HEK293 (cell line): ENCODE data around the gene RBM4.

ENCODE experiments used
- CTCF ChIA-PET: fragments of 350-600 bp; formaldehyde crosslinking; extraction: SDS; loops from one replicate; lab custom pipeline; 2021; ENCODE audit warnings: antibody characterized with exemption; lab: Yijun Ruan, JAX
- POLR2A ChIA-PET: fragments of 300-600 bp; formaldehyde crosslinking; extraction: SDS; loops from one replicate; lab custom pipeline; 2020; ENCODE audit warnings: antibody characterized with exemption, inconsistent platforms; lab: Yijun Ruan, JAX
- H3K27ac ChIP-seq: fragments of 200-500 bp; sonication (Bioruptor generic); 2 replicates; pipeline ENCODE4 v1.5.1; 2014; ENCODE audit warnings: low read depth, low read length, control low read depth, inconsistent platforms; ENCODE audit errors: extremely low read depth
- H3K36me3 ChIP-seq, 2 experiments: fragments of 200-500 bp in 1 of 2; sonication (Bioruptor generic) in 1 of 2; 1 replicate in 1 of 2; 2 replicates in 1 of 2; pipeline ENCODE4 v1.5.1; 2014 to 2017; ENCODE audit warnings: inconsistent platforms in 2 of 2, low read length in 2 of 2; ENCODE audit not compliant: control insufficient read depth in 2 of 2, insufficient read depth in 1 of 2
- H3K4me1 ChIP-seq: fragments of 200-500 bp; sonication (Bioruptor generic); 2 replicates; pipeline ENCODE4 v1.5.1; 2014; ENCODE audit warnings: mild to moderate bottlenecking, low read length, inconsistent platforms; ENCODE audit not compliant: control insufficient read depth, insufficient read depth
- H3K4me3 ChIP-seq: 2 replicates; pipeline ENCODE4 v1.5.1; 2011; ENCODE audit warnings: low read depth, mild to moderate bottlenecking, control low read depth, low read length, moderate library complexity
- H3K9me3 ChIP-seq: fragments of 200-500 bp; sonication (Bioruptor generic); 2 replicates; pipeline ENCODE4 v1.5.1; 2014; ENCODE audit warnings: low read depth, low read length, inconsistent platforms; ENCODE audit not compliant: control insufficient read depth, insufficient read depth
- RBAK ChIP-seq: fragments of 450-650 bp; formaldehyde crosslinking; IDR thresholded peaks from 2 replicates; pipeline ENCODE4 v1.5.1; 2016; ENCODE audit warnings: missing biosample characterization, missing genetic modification characterization
- ZNF202 ChIP-seq: fragments of 450-650 bp; formaldehyde crosslinking; IDR thresholded peaks from 2 replicates; pipeline ENCODE4 v1.5.1; 2016; ENCODE audit warnings: missing biosample characterization, missing genetic modification characterization, borderline replicate concordance
- ZNF214 ChIP-seq: fragments of 450-650 bp; formaldehyde crosslinking; IDR thresholded peaks from 2 replicates; pipeline ENCODE4 v1.5.1; 2017; ENCODE audit warnings: missing biosample characterization, mild to moderate bottlenecking, missing genetic modification characterization, borderline replicate concordance
- ZNF335 ChIP-seq: fragments of 450-650 bp; formaldehyde crosslinking; conservative IDR thresholded peaks from 2 replicates; pipeline ENCODE4 v1.5.1; 2016; ENCODE audit warnings: missing biosample characterization, missing genetic modification characterization
- ZNF529 ChIP-seq: fragments of 450-650 bp; formaldehyde crosslinking; IDR thresholded peaks from 2 replicates; pipeline ENCODE4 v1.5.1; 2017; ENCODE audit warnings: missing genetic modification characterization, missing biosample characterization; ENCODE audit not compliant: insufficient replicate concordance
- ZNF544 ChIP-seq: fragments of 450-650 bp; formaldehyde crosslinking; IDR thresholded peaks from 2 replicates; pipeline ENCODE4 v1.5.0; 2017; ENCODE audit warnings: missing biosample characterization, missing genetic modification characterization
- ZNF555 ChIP-seq: fragments of 450-650 bp; formaldehyde crosslinking; conservative IDR thresholded peaks from 2 replicates; pipeline ENCODE4 v1.5.1; 2017; ENCODE audit warnings: missing biosample characterization, mild to moderate bottlenecking, missing genetic modification characterization, inconsistent platforms
- ZNF558 ChIP-seq: fragments of 450-650 bp; formaldehyde crosslinking; IDR thresholded peaks from 2 replicates; pipeline ENCODE4 v1.5.1; 2016; ENCODE audit warnings: missing biosample characterization, missing genetic modification characterization
- ZNF610 ChIP-seq: fragments of 450-650 bp; formaldehyde crosslinking; IDR thresholded peaks from 2 replicates; pipeline ENCODE4 v1.5.1; 2016; ENCODE audit warnings: missing biosample characterization, missing genetic modification characterization, borderline replicate concordance
- ZNF785 ChIP-seq: fragments of 450-650 bp; formaldehyde crosslinking; IDR thresholded peaks from 2 replicates; pipeline ENCODE4 v1.5.1; 2016; ENCODE audit warnings: missing biosample characterization, missing genetic modification characterization
- ZXDB ChIP-seq: fragments of 450-650 bp; formaldehyde crosslinking; IDR thresholded peaks from 2 replicates; pipeline ENCODE4 v1.5.1; 2016; ENCODE audit warnings: missing biosample characterization, missing genetic modification characterization
- TF ChIP-seq, protein P1 (sequence below): fragments of 450-650 bp; formaldehyde crosslinking; IDR thresholded peaks from 2 replicates; pipeline ENCODE4 v1.5.1; 2016; ENCODE audit warnings: missing biosample characterization, missing genetic modification characterization
- TF ChIP-seq, protein P2 (sequence below): fragments of 450-650 bp; formaldehyde crosslinking; IDR thresholded peaks from 2 replicates; pipeline ENCODE4 v1.5.1; 2016; ENCODE audit warnings: missing biosample characterization, missing genetic modification characterization
- TF ChIP-seq, protein P3 (sequence below): fragments of 450-650 bp; formaldehyde crosslinking; IDR thresholded peaks from 2 replicates; pipeline ENCODE4 v1.5.1; 2017; ENCODE audit warnings: missing biosample characterization, mild to moderate bottlenecking, missing genetic modification characterization, moderate library complexity
- TF ChIP-seq, protein P4 (sequence below): fragments of 450-650 bp; formaldehyde crosslinking; IDR thresholded peaks from 2 replicates; pipeline ENCODE4 v1.5.1; 2016; ENCODE audit warnings: missing biosample characterization, missing genetic modification characterization, borderline replicate concordance
- TF ChIP-seq, protein P5 (sequence below): fragments of 450-650 bp; formaldehyde crosslinking; IDR thresholded peaks from 2 replicates; pipeline ENCODE4 v1.5.1; 2016; ENCODE audit warnings: missing biosample characterization, missing genetic modification characterization
- TF ChIP-seq, protein P6 (sequence below): fragments of 450-650 bp; formaldehyde crosslinking; IDR thresholded peaks from 2 replicates; pipeline ENCODE4 v1.5.1; 2016; ENCODE audit warnings: missing biosample characterization, missing genetic modification characterization

The RBM4 gene

DNA sequence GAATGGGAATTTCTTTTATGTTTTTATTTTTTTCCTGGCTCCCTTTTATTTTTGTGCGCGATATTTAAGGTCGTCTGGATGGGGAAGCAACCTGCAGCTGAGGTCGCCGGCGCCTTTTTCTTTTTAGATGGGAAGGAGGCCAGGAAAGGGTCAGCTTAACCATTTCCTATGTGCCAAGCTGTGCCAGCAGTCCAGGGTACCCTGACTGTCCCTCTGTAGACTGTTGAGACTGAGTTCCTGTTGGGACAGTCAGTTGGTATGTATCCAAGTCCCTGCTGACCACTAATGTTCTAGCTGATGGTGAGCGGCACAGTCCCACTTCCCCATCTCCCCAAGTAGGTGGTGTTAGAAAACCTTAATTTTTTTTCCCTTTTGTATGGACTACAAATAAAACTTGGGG is 11.6 kb upstream of the RBM4 start (continued):
- TF ChIP-seq, protein P1, sequence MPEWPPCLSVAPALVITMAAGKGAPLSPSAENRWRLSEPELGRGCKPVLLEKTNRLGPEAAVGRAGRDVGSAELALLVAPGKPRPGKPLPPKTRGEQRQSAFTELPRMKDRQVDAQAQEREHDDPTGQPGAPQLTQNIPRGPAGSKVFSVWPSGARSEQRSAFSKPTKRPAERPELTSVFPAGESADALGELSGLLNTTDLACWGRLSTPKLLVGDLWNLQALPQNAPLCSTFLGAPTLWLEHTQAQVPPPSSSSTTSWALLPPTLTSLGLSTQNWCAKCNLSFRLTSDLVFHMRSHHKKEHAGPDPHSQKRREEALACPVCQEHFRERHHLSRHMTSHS (tag by site-specific recombination), result no peak
- TF ChIP-seq ZNF544 (tag by site-specific recombination) (no peak), ZNF555 (tag by site-specific recombination) (no peak)
- TF ChIP-seq, protein P2, sequence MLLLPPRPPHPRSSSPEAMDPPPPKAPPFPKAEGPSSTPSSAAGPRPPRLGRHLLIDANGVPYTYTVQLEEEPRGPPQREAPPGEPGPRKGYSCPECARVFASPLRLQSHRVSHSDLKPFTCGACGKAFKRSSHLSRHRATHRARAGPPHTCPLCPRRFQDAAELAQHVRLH (tag by site-specific recombination), result no peak

DNA sequence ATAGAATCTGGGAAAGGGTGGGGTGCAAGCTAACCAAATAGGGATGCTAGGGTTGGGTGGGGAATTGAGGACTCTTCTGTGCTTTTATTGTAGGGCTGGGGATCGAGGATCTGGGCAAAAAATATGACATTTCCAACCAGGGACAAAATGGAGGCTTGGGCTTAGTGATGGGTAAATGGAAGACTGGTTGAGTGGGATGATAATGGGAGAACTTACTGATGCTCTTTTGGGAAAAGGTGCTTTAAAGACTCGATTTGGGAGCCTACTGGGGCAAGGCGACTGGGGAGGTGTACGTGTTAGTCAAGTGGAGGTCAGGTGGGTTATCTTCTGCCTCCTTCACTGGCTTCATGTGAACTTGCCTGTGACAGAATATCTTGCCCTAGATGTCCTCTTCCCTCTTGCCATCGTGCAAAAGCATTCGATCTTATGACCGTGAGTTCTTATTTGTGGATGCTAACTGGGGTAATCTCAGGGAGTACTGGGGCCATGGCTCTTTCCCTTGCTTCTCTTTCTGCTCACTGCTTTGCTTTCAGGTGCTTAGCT is 10.4 kb upstream of the RBM4 start:
- no peaks in the 10 kb centered on the region for H3K9me3 ChIP-seq
- POLR2A ChIA-PET, result interaction anchor here (0.6 to 7.0 kb wide), 3 partner anchors 10 to 15 kb away, joined by 3 to 42 read pairs (median 33); partner anchors contain the start of genes RBM14 and RBM4
- no peak for TF ChIP-seq ZNF335
- TF ChIP-seq, protein P3, sequence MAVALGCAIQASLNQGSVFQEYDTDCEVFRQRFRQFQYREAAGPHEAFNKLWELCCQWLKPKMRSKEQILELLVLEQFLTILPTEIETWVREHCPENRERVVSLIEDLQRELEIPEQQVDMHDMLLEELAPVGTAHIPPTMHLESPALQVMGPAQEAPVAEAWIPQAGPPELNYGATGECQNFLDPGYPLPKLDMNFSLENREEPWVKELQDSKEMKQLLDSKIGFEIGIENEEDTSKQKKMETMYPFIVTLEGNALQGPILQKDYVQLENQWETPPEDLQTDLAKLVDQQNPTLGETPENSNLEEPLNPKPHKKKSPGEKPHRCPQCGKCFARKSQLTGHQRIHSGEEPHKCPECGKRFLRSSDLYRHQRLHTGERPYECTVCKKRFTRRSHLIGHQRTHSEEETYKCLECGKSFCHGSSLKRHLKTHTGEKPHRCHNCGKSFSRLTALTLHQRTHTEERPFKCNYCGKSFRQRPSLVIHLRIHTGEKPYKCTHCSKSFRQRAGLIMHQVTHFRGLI (tag by site-specific recombination), result no peak
- no peak for TF ChIP-seq ZNF558 (tag by site-specific recombination)
- no peak for TF ChIP-seq ZNF214 (tag by site-specific recombination)
- no peak for TF ChIP-seq ZNF529
- TF ChIP-seq ZNF785 (tag by site-specific recombination), result no peak
- TF ChIP-seq, protein P4, sequence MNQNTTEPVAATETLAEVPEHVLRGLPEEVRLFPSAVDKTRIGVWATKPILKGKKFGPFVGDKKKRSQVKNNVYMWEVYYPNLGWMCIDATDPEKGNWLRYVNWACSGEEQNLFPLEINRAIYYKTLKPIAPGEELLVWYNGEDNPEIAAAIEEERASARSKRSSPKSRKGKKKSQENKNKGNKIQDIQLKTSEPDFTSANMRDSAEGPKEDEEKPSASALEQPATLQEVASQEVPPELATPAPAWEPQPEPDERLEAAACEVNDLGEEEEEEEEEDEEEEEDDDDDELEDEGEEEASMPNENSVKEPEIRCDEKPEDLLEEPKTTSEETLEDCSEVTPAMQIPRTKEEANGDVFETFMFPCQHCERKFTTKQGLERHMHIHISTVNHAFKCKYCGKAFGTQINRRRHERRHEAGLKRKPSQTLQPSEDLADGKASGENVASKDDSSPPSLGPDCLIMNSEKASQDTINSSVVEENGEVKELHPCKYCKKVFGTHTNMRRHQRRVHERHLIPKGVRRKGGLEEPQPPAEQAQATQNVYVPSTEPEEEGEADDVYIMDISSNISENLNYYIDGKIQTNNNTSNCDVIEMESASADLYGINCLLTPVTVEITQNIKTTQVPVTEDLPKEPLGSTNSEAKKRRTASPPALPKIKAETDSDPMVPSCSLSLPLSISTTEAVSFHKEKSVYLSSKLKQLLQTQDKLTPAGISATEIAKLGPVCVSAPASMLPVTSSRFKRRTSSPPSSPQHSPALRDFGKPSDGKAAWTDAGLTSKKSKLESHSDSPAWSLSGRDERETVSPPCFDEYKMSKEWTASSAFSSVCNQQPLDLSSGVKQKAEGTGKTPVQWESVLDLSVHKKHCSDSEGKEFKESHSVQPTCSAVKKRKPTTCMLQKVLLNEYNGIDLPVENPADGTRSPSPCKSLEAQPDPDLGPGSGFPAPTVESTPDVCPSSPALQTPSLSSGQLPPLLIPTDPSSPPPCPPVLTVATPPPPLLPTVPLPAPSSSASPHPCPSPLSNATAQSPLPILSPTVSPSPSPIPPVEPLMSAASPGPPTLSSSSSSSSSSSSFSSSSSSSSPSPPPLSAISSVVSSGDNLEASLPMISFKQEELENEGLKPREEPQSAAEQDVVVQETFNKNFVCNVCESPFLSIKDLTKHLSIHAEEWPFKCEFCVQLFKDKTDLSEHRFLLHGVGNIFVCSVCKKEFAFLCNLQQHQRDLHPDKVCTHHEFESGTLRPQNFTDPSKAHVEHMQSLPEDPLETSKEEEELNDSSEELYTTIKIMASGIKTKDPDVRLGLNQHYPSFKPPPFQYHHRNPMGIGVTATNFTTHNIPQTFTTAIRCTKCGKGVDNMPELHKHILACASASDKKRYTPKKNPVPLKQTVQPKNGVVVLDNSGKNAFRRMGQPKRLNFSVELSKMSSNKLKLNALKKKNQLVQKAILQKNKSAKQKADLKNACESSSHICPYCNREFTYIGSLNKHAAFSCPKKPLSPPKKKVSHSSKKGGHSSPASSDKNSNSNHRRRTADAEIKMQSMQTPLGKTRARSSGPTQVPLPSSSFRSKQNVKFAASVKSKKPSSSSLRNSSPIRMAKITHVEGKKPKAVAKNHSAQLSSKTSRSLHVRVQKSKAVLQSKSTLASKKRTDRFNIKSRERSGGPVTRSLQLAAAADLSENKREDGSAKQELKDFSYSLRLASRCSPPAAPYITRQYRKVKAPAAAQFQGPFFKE (tag by site-specific recombination), result no peak
- TF ChIP-seq, protein P5, sequence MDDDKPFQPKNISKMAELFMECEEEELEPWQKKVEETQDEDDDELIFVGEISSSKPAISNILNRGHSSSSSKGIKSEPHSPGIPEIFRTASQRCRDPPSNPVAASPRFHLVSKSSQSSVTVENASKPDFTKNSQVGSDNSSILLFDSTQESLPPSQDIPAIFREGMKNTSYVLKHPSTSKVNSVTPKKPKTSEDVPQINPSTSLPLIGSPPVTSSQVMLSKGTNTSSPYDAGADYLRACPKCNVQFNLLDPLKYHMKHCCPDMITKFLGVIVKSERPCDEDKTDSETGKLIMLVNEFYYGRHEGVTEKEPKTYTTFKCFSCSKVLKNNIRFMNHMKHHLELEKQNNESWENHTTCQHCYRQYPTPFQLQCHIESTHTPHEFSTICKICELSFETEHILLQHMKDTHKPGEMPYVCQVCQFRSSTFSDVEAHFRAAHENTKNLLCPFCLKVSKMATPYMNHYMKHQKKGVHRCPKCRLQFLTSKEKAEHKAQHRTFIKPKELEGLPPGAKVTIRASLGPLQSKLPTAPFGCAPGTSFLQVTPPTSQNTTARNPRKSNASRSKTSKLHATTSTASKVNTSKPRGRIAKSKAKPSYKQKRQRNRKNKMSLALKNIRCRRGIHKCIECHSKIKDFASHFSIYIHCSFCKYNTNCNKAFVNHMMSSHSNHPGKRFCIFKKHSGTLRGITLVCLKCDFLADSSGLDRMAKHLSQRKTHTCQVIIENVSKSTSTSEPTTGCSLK (tag by site-specific recombination), result no peak
- no peak for TF ChIP-seq ZXDB
- no peak for TF ChIP-seq RBAK (tag by site-specific recombination)
- TF ChIP-seq, protein P6, sequence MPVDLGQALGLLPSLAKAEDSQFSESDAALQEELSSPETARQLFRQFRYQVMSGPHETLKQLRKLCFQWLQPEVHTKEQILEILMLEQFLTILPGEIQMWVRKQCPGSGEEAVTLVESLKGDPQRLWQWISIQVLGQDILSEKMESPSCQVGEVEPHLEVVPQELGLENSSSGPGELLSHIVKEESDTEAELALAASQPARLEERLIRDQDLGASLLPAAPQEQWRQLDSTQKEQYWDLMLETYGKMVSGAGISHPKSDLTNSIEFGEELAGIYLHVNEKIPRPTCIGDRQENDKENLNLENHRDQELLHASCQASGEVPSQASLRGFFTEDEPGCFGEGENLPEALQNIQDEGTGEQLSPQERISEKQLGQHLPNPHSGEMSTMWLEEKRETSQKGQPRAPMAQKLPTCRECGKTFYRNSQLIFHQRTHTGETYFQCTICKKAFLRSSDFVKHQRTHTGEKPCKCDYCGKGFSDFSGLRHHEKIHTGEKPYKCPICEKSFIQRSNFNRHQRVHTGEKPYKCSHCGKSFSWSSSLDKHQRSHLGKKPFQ (tag by site-specific recombination), result no peak
- no peak for TF ChIP-seq ZNF610
- no peak for TF ChIP-seq ZNF202 (tag by site-specific recombination)
- CTCF ChIA-PET, result no interaction called here
- H3K4me3 ChIP-seq, result no peak overlapping the region
- peaks cover 5 to 91% of the 10 kb centered on the region in 2 experiments; a peak in 2 of 3 replicates for H3K36me3 ChIP-seq
- H3K4me1 ChIP-seq, result no peaks in the 10 kb centered on the region
- H3K27ac ChIP-seq, result no peak overlapping the region
